ENCODE measurements around the gene OR10G2.
"Not testable (repeated sequence)": the region's sequence is repeated elsewhere in the genome, so short reads cannot be mapped to it uniquely, and the experiment has no call there.

DNA sequence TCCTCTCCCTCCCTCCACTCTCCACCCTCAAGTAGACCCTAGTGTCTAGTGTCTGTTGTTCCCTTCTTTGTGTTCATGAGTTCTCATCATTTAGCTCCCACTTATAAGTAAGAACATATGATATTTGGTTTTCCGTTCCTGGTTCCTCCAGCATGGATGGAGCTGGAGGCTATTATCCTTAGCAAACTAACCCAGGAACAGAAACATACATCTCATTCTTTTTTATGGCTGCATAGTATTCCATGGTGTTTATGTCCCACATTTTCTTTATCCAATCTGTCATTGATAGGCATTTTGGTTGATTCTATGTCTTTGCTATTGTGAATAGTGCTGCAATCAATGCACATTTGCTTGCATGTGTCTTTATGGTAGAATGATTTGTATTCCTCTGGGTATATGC, 4.2 kb downstream of the OR10G2 start:
- TF ChIP-seq, protein P1, sequence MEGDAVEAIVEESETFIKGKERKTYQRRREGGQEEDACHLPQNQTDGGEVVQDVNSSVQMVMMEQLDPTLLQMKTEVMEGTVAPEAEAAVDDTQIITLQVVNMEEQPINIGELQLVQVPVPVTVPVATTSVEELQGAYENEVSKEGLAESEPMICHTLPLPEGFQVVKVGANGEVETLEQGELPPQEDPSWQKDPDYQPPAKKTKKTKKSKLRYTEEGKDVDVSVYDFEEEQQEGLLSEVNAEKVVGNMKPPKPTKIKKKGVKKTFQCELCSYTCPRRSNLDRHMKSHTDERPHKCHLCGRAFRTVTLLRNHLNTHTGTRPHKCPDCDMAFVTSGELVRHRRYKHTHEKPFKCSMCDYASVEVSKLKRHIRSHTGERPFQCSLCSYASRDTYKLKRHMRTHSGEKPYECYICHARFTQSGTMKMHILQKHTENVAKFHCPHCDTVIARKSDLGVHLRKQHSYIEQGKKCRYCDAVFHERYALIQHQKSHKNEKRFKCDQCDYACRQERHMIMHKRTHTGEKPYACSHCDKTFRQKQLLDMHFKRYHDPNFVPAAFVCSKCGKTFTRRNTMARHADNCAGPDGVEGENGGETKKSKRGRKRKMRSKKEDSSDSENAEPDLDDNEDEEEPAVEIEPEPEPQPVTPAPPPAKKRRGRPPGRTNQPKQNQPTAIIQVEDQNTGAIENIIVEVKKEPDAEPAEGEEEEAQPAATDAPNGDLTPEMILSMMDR (IDR thresholded peaks at IDR 0.05) = not testable (repeated sequence)
- not testable (repeated sequence) for TF ChIP-seq POLR2AphosphoS5 (IDR thresholded peaks at IDR 0.05; ENCODE audit: insufficient read depth in 1 of 2, low read depth in 1 of 2)

Data from vagina (tissue), 2 donors.